ENCODE measurements around the gene TSPEAR. TPM values are rescaled to one million over a fixed set of nuclear protein-coding genes. Genes with fewer than 3 reads are reported as not detected.
"Not testable (repeated sequence)": the region's sequence is repeated elsewhere in the genome, so short reads cannot be mapped to it uniquely, and the experiment has no call there.

TSPEAR gene
- total RNA-seq, 1 donor from 2014 or later, result not detected

DNA sequence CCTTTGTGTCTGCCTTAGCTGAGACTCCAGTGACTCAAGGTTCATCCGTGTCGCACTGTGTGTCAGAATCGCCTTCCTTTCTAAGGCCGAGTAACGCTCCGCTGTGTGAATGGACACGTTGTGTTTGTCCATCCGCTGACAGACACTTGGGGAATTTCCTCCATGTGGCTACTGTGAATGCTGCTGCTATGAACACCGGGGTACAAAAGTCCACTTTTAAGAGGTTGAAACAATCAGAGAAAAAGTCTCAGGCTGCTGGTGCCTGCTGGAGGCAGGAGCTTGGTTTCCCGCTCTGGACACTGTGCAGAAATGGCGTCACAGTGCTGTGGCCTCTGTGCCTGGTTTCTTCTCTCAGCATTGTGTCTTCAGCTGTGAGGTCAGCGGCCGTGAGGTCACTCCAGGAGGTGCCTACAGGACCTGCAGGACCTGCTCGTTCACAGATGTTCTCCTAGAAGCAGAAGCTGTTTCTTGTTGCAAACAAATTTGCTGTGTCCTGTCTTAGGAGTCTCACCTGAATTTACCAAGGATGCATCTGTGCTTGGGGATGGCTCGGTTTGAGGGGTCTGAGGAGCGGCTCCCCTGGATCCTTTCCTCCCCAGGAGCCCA is 205.6 kb downstream of the TSPEAR start:
- no peak for DNase-seq (ENCODE audit: low read depth)
- TF ChIP-seq, protein P1, sequence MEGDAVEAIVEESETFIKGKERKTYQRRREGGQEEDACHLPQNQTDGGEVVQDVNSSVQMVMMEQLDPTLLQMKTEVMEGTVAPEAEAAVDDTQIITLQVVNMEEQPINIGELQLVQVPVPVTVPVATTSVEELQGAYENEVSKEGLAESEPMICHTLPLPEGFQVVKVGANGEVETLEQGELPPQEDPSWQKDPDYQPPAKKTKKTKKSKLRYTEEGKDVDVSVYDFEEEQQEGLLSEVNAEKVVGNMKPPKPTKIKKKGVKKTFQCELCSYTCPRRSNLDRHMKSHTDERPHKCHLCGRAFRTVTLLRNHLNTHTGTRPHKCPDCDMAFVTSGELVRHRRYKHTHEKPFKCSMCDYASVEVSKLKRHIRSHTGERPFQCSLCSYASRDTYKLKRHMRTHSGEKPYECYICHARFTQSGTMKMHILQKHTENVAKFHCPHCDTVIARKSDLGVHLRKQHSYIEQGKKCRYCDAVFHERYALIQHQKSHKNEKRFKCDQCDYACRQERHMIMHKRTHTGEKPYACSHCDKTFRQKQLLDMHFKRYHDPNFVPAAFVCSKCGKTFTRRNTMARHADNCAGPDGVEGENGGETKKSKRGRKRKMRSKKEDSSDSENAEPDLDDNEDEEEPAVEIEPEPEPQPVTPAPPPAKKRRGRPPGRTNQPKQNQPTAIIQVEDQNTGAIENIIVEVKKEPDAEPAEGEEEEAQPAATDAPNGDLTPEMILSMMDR (IDR thresholded peaks at IDR 0.05; ENCODE audit: insufficient read depth, low read length, poor library complexity, severe bottlenecking), result no peak
- Histone ChIP-seq H3K36me3 (ENCODE audit: control insufficient read depth, insufficient read depth, low read length) (no peaks in the 10 kb centered on the region), H3K27me3 (ENCODE audit: control insufficient read depth, insufficient read depth, low read length) (peaks cover 33% of the 10 kb centered on the region), H3K4me3 (ENCODE audit: low read depth, low read length) (no peak overlapping the region)

GRCh38 chr21:44503901-44504399 is 207.4 kb downstream of the TSPEAR start:
- TF ChIP-seq, protein P1 (IDR thresholded peaks at IDR 0.05; ENCODE audit: insufficient read depth, low read length, poor library complexity, severe bottlenecking), result no peak
- Histone ChIP-seq H3K27me3 (ENCODE audit: control insufficient read depth, insufficient read depth, low read length) (peaks cover 26% of the 10 kb centered on the region), H3K4me3 (ENCODE audit: low read depth, low read length) (no peak overlapping the region), H3K36me3 (ENCODE audit: control insufficient read depth, insufficient read depth, low read length) (no peaks in the 10 kb centered on the region)
- DNase-seq (ENCODE audit: low read depth), result no peak

DNA sequence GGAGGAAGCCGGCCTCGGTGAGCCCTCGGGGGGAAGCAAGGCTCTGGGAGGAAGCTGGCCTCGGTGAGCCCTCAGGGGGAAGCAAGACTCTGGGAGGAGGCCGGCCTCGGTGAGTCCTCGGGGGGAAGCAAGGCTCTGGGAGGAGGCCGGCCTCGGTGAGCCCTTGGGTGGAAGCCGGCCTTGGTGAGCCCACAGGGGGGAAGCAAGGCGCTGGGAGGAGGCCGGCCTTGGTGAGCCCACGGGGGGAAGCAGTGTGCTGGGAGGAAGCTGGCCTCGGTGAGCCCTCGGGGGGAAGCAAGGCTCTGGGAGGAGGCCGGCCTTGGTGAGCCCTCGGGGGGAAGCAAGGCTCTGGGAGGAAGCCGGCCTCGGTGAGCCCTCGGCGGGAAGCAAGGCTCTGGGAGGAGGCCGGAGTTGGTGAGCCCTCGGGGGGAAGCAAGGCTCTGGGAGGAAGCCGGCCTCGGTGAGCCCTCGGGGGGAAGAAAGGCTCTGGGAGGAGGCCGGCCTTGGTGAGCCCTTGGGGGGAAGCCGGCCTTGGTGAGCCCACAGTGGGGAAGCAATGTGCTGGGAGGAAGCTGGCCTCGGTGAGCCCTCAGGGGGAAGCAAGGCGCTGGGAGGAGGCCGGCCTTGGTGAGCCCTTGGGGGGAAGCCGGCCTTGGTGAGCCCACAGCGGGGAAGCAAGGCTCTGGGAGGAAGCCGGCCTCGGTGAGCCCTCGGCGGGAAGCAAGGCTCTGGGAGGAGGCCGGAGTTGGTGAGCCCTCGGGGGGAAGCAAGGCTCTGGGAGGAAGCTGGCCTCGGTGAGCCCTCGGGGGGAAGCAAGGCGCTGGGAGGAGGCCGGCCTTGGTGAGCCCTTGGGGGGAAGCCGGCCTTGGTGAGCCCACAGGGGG is 208.1 kb downstream of the TSPEAR start:
- peaks cover 25% of the 10 kb centered on the region for H3K27me3 ChIP-seq (ENCODE audit: control insufficient read depth, insufficient read depth, low read length)
- DNase-seq (ENCODE audit: low read depth); H3K4me3 ChIP-seq (ENCODE audit: low read depth, low read length); H3K36me3 ChIP-seq (ENCODE audit: control insufficient read depth, insufficient read depth, low read length): not testable (repeated sequence)

GRCh38 chr21:44502171-44502958 is 209.0 kb downstream of the TSPEAR start:
- Histone ChIP-seq H3K36me3 (ENCODE audit: control insufficient read depth, insufficient read depth, low read length) (no peaks in the 10 kb centered on the region), H3K4me3 (ENCODE audit: low read depth, low read length) (no peak overlapping the region), H3K27me3 (ENCODE audit: control insufficient read depth, insufficient read depth, low read length) (peaks cover 26% of the 10 kb centered on the region)
- TF ChIP-seq, protein P1 (IDR thresholded peaks at IDR 0.05; ENCODE audit: insufficient read depth, low read length, poor library complexity, severe bottlenecking), result no peak
- DNase-seq (ENCODE audit: low read depth), result no peak

GRCh38 chr21:44500111-44500510 is 211.3 kb downstream of the TSPEAR start:
- Histone ChIP-seq H3K36me3 (ENCODE audit: control insufficient read depth, insufficient read depth, low read length) (no peaks in the 10 kb centered on the region), H3K4me3 (ENCODE audit: low read depth, low read length) (no peak overlapping the region), H3K27me3 (ENCODE audit: control insufficient read depth, insufficient read depth, low read length) (peaks cover 16% of the 10 kb centered on the region)
- DNase-seq (ENCODE audit: low read depth), result no peak
- TF ChIP-seq, protein P1 (IDR thresholded peaks at IDR 0.05; ENCODE audit: insufficient read depth, low read length, poor library complexity, severe bottlenecking), result no peak

GRCh38 chr21:44499631-44500030 is 211.7 kb downstream of the TSPEAR start:
- Histone ChIP-seq H3K27me3 (ENCODE audit: control insufficient read depth, insufficient read depth, low read length) (peaks cover 16% of the 10 kb centered on the region), H3K36me3 (ENCODE audit: control insufficient read depth, insufficient read depth, low read length) (no peaks in the 10 kb centered on the region), H3K4me3 (ENCODE audit: low read depth, low read length) (no peak overlapping the region)
- TF ChIP-seq, protein P1 (IDR thresholded peaks at IDR 0.05; ENCODE audit: insufficient read depth, low read length, poor library complexity, severe bottlenecking), result no peak
- DNase-seq (ENCODE audit: low read depth), result no peak

Data from kidney epithelial cell (primary cell).